NCI-H2029 treated with DMSO at 0.1 percent for 48 hours (cell line): ENCODE results near the gene NIPBL.
"Not testable (repeated sequence)": the region's sequence is repeated elsewhere in the genome, so short reads cannot be mapped to it uniquely, and the experiment has no call there.

Source experiments
- DNase-seq: peaks from one replicate; lab custom pipeline; 2025; lab: John Stamatoyannopoulos, UW

NIPBL gene

GRCh38 chr5:36876299-36876964 is at the start of gene NIPBL:
TSS of gene NIPBL (plus strand) at chr5:36876769. CDS start at chr5:36953697, 76,928 bp downstream.
- peak; percentile 88 for DNase-seq

GRCh38 chr5:36832274-36832673 is 44.3 kb upstream of the NIPBL start:
- DNase-seq, result no peak

GRCh38 chr5:36836831-36837230 is 39.7 kb upstream of the NIPBL start:
- DNase-seq, result no peak

GRCh38 chr5:36839489-36840476 is 36.8 kb upstream of the NIPBL start:
- no peak for DNase-seq

GRCh38 chr5:36841677-36842076 is 34.9 kb upstream of the NIPBL start:
- DNase-seq, result no peak

- DNase-seq, result no peak
Measured at GRCh38 chr5:36842087-36842486, 34.5 kb upstream of the NIPBL start.

- DNase-seq, result no peak
Measured at GRCh38 chr5:36844305-36844704, 32.3 kb upstream of the NIPBL start.

GRCh38 chr5:36848545-36848944 is 28.0 kb upstream of the NIPBL start:
- DNase-seq, result not testable (repeated sequence)

- not testable (repeated sequence) for DNase-seq
Measured at GRCh38 chr5:36852903-36853302, 23.7 kb upstream of the NIPBL start.

GRCh38 chr5:36854402-36855140 is 22.0 kb upstream of the NIPBL start:
- no peak for DNase-seq

GRCh38 chr5:36855141-36855495 is 21.5 kb upstream of the NIPBL start:
- DNase-seq, result no peak

GRCh38 chr5:36861871-36862270 is 14.7 kb upstream of the NIPBL start:
- no peak for DNase-seq

GRCh38 chr5:36870399-36871040 is 6.0 kb upstream of the NIPBL start:
- peak; percentile 92 for DNase-seq

- no peak for DNase-seq
Measured at GRCh38 chr5:36874465-36874864, 2.1 kb upstream of the NIPBL start.

- peak; percentile 20 for DNase-seq
Measured at GRCh38 chr5:36875051-36875789, 1.3 kb upstream of the NIPBL start.

GRCh38 chr5:36875790-36876298 is 725 bp upstream of the NIPBL start:
- peak; percentile 15 for DNase-seq

GRCh38 chr5:36876965-36877666 is 547 bp downstream of the NIPBL start:
- DNase-seq, result peak; percentile 22

GRCh38 chr5:36877667-36878391 is 1.3 kb downstream of the NIPBL start:
- DNase-seq, result peak; percentile 22

- peak; percentile 15 for DNase-seq
Measured at GRCh38 chr5:36878392-36879082, 2.0 kb downstream of the NIPBL start.
